SK-N-SH (cell line): Measurements from ENCODE around the gene SMCO2.

ENCODE experiments used
- CTCF ChIP-seq: fragments of 200-600 bp; sonication (generic); IDR thresholded peaks from 2 replicates; pipeline ENCODE4 v1.6.1; 2017; ENCODE audit warnings: antibody characterized with exemption, mild to moderate bottlenecking, moderate library complexity
- EZH2phosphoT487 ChIP-seq: fragments of 200-600 bp; sonication (generic); IDR thresholded peaks from 2 replicates; pipeline ENCODE4 v1.6.1; 2017; ENCODE audit warnings: low read depth, mixed run types, mild to moderate bottlenecking, antibody characterized with exemption, moderate library complexity, borderline replicate concordance
- FOXM1 ChIP-seq: IDR thresholded peaks from 2 replicates; pipeline ENCODE4 v1.4.0; 2012; ENCODE audit warnings: low read depth, mild to moderate bottlenecking

- TF ChIP-seq CTCF (no peak), FOXM1 (no peak), EZH2phosphoT487 (no peak)
Observed at GRCh38 chr12:27521066-27521465, 74.5 kb downstream of the SMCO2 start.
